22Rv1 (cell line): ENCODE results near the gene PPDPF.
A peak's percentile ranks its signal among the peaks of the same experiment; 100 is the strongest.

Experiments used
- CTCF ChIP-seq: fragments of 450-650 bp; IDR thresholded peaks from 2 replicates; pipeline ENCODE4 v1.5.1; 2017; ENCODE audit warnings: mild to moderate bottlenecking
- ZFX ChIP-seq: fragments of 450-650 bp; IDR thresholded peaks from 2 replicates; pipeline ENCODE4 v1.6.1; 2017; ENCODE audit warnings: antibody characterized with exemption, borderline replicate concordance

GRCh38 chr20:63538204-63539091, 17.9 kb downstream of the PPDPF start:
- TF ChIP-seq CTCF (peak; percentile 53), ZFX (no peak)
